IPS-NIHi11 (cell line): ENCODE data around the gene MARVELD1.
"Not testable (repeated sequence)": the region's sequence is repeated elsewhere in the genome, so short reads cannot be mapped to it uniquely, and the experiment has no call there.

Experiments
- DNase-seq: peaks from one replicate; pipeline ENCODE4 v3.0.0; 2012; ENCODE audit warnings: mixed read lengths, low spot score

Gene MARVELD1

DNA sequence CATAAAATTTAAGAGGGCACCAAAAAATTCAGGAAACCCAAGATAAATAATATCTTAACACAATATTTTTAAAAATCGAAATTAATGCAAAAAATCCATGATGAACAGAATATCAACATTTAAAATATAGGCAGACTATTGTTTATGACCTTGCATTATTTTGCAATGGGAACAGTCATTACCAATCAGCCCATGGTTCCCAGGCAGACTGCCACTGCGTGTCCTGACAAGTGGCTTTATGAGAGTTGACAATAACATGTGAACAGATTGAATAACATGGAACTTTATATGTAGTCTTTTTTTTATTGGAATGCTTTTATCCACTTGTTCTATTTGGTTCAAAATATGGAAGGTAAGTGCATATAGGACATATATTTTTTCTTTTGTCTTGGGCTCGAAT is 23.4 kb upstream of the MARVELD1 start:
- no peak for DNase-seq

DNA sequence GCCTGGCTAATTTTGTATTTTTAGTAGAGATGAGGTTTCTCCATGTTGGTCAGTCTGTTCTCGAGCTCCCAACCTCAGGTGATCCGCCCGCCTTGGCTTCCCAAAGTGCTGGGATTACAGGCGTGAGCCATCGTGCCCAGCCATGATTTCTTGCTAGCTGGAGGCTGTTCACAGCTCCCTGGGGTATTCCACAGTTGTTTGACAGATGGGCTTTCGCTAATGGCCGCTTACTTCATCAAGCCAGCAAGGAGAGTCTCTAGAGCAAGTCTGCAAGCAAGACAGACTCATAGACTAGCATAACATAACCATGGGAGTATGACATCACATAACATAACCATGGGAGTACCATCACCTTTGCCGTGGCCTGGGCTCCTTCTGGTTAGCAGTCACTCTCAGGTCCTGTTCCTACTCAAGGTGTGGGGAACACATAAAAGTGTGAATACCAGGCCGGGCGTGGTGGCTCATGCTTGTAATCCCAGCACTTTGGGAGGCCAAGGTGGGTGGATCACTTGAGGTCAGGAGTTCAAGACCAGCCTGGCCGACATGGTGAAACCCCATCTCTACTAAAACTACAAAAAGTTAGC is 15.4 kb upstream of the MARVELD1 start:
- DNase-seq = not testable (repeated sequence)

DNA sequence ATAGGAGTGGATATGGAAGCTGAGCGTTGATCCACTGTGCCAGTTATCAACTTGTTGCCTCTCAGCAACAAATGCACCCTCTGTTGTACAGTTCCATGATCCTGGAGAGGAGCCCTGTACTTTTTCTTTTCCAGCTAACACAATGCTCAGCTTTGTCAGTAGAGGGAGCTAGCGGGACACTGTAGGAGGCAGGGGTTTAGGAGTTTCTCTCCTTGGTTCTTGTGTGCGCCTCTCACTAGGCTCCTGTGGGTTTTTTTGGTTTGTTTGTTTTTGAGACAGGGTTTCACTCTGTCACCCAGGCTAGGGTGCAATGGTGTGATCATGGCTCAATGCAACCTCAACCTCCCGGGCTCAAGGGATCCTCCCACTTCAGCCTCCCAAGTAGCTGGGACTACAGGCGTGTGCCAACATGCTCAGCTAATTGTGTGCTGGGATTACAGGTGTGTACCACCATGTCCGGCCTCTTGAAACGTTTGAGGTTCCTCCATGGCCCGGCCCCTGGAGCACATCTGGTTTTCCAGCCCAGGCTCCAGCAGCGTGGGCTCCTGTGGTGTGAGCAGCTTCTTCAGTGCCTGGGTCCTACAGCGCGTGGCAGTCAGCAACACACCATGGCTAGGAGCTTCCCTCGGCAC is 12.0 kb upstream of the MARVELD1 start:
- peak; percentile 85 for DNase-seq

DNA sequence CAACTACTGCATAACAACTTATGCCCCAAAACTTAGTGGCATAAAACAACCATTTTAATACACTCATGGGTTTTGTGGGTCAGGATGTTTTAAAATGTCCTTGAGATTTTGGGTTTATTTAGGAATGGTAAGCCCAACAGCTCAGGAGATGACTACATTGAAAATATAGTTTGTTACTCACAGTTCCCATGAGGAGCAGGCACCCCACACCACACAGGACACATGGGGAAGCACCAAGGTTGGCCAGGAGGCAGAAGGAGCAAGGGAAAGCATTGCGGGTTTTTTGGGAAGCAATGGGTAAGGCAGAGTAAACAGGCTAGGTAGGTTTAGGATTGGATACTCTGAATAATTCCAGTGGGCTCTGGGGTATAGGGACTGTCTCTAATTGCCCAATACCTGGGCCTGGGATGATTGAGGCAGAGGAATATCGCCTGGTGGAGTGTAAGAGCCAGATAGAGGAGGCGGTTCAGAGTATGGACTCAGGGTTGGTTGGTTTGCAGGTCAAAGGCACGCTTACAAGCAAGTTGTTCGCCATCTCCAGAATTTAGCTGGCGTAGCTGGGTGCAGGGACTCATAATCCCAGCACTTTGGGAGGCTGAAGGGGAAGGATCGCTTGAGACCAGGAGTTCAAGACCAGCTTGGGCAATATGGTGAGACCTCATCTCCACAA is 10.0 kb upstream of the MARVELD1 start:
- no peak for DNase-seq

DNA sequence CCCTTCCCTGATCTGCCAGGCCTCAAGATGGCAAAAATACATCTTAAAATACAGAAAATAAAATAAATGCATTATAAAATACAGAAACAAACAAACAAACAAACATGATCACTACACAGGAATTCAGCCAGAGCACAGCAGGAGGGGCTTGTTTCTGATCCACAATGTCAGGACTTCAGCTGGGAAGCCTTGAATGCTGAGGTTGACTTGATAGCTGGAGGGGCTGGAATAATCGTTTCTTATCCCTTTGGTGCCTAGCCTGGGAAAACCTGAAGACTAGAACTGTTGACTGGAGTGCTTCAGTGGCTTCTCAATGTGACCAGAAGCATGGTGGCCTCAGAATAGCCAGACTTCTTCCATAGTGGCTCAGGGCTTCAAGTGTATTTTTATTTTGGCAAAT is 9.2 kb upstream of the MARVELD1 start:
- DNase-seq = no peak

DNA sequence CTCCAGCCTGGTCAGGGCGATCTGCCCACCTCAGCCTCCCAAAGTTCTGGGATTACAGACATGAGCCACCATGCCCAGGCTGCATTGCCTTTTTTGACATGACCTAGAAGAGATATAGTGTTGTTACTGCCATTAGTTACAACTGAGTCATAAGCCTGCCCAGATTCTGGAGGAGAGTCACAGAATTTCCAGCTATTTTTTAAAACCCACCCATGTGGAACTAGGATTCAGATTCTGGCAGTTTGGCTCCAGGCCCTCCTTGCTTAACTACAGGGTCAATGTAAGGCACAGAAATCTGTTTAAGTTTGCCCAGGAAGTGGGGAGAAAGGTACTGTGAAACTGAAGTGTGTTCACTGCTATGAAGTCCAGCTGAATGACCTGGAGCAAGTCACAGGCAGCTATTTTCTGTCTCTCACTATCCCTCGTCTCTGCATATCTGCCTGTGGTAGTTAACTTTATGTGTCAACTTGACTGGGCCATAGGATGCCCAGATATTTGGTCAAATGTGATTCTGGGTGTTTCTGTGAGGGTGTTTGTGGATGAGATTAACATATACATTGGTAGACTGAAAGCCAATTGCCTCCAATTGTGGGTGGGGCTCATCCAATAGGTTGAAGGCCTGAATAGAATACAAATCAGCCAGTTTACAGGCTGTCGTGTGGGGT is 8.4 kb upstream of the MARVELD1 start:
- no peak for DNase-seq

DNA sequence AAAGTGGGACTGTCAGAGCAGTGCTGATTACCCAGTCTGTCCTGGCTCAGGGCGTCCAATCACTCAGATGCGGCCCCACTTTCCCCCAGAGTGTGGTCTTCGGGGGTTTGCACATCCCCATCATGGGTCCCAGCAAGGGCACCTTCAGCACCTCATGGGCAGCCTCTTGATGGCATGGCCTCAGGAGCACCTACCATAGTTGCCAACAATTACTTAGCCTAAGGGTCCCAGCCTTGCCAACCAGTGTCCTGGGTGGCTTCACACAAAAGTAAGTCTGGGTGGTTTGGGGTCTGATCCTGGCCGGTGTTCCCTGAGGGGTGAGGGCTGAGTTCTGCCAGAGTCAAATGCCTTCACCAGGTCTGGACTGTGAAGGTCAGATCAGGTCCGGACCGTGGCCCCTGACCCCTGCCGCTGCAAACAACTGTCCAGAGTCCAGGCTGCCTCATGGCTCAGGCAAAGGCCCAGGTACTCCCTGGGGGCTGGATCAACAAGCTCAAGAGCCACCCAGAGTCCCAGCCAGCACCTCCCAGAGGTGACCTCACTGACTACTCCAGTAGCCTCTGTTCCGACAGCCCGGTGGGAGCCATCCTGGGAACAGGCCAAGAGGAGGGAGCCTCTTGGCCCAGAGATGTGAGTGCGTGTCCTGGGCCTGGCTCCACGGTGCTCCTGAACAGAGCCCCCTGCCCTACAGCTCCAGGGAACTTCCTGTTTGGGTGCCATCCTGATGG is 6.2 kb upstream of the MARVELD1 start:
- no peak for DNase-seq

DNA sequence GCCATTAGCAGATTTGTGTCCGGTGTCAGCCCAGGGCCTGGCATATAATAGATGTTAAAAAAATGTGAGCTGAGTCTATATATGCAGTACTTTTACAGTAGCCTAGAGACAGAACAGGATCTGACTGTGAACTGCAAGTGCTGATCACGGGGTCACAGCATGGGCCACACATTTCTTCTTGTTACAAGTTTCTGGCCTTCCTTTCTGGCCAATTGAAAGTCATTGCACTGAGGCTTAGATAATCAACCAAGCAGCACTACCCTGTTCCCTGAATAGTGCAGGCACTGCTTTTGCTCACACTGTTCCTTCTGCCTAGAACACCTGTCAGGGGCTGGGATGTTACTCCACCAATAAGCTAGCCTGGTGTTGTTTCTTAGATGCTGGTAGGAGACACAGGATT is 5.4 kb upstream of the MARVELD1 start:
- DNase-seq = no peak

DNA sequence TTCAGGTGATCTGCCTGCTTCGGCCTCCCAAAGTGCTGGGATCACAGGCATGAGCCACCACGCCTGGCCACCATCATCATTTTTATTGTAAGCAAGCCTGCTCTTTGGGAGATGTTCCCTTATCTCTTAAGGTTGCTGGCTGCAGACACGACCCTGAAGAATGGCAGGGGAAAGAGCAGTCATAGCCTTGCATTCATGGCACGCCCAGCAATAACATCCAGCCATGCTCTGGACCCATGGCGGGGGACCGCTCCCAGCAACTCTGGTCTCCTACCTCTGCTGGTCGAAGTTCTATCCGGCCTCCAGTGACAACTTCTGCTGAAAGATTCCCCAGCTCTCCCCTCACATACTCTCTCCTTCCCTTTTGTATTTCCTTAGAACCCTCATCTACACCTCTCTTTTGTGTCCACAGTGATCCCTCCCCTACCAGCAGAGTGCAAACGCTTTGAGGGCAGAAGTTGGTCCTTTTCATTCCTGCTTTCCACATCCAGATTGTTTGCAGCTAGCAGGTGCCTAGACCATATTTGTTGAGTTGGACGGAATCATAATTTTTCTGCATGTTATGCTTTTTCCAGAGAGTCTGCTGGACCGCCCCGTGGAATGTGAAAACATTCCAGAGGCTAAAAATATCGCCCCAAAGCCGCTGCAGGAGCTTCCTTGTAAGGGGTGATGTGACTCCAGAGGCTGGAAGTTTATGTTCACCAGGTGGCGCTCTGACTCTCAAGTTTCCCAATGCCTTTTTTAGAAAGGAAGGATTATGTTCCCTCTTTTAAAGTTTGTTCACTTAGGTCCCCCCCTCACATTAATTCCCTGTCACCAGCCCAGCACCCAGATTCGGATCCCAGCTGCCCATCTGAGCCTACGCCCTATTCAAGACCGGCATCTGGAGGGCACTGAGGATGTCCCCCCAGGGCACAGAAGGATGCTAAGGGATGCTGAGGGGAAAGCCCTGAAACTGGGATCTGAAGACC is 4.3 kb upstream of the MARVELD1 start:
- DNase-seq = peak; percentile 69

DNA sequence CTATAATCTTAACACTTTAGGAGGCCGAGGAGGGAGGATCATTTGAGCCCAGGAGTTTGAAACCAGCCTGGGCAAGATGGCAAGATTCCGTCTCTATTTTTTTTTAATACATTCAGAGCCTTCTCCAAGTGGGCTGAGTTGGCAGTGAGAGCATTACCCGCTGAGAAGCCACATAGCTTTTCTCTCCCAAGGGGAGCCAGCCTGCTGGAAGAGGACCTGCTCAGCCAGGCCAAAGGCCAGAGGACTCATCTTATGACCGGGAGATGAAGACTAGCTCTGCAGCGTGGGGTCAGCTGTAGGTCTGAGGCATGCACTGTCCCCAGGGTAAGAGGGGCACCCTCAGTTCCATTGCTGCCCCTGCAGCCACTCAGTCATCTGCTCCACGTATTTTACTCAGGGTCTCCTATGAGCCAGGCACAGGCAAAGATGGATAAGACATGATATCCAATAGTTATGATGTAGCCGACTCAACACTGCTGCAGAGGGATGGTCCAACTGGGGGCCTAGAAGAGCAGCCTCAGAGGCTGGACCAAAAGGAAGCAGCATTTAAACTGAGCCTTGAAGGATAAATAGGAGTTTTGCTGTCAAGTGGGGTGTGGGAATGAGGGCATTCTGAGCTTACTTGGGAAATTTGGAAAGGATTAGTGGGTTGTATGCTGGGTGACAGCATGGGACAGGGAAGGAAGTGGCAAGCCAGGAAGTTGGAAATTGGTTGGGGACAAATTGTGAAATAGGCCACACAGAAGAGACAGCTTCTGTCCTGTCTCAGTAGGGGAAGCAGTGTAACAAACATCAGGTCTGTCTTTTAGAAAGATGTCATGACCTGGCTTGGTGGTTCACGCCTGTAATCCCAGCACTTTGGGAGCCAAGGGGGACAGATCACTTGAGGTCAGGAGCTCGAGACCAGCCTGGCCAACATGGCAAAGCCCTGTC is 1.6 kb upstream of the MARVELD1 start:
- no peak for DNase-seq

DNA sequence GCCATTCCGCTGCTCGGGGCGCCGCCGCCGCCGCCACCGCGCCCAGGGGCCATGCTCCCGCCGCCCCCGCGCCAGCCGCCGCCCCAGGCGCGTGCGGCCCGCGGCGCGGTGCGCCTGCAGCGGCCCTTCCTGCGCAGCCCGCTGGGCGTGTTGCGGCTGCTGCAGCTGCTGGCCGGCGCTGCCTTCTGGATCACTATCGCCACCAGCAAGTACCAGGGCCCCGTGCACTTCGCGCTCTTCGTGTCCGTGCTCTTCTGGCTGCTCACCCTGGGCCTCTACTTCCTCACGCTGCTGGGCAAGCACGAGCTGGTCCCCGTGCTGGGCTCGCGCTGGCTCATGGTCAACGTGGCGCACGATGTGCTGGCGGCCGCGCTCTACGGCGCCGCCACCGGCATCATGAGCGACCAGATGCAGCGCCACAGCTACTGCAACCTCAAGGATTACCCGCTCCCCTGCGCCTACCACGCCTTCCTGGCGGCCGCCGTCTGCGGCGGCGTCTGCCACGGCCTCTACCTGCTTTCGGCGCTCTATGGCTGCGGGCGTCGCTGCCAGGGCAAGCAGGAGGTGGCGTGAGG is 383 bp downstream of the MARVELD1 start:
- DNase-seq = peak; percentile 84

DNA sequence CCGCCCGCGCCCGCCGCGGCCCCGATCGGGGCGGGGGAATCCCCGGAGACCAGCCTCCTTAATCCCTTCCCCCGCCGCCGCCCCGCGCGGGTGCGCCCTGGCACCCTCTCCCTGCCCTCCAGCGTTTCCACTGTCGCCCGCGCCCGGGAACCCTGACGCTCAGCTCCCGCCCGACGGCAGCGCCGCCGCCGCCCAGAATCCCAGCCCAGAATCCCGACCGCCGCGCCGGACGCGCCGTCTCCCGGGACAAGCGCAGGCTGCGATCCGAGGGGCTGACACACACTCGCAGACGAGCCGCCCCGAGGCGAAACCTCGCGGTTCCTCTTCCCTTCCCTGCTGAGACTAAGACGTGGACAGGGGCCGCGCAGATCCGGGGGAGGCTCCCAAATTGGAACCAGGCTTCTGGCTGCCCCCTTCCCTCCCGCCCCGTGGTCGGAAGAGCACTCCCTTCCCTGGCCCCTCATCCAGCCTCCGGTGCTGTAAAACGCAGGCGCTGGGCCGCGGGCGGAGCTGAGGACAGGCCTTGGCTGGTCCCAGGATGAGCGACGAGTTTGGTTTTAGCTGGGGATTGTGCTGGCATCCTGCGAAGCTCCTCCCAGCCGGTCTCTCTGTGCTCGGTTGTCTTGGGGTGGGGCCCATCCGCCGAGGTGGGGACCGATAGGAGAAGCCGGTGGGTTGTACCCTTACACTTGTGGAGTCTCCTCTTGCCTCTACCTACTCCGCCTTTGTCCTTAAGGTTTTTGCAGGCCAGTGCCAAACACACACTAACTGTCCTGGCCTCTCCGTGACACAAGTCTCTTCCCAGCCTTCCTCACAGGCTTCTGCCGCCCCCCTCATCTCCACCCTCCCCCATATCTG is 1.1 kb downstream of the MARVELD1 start:
- peak; percentile 63 for DNase-seq

DNA sequence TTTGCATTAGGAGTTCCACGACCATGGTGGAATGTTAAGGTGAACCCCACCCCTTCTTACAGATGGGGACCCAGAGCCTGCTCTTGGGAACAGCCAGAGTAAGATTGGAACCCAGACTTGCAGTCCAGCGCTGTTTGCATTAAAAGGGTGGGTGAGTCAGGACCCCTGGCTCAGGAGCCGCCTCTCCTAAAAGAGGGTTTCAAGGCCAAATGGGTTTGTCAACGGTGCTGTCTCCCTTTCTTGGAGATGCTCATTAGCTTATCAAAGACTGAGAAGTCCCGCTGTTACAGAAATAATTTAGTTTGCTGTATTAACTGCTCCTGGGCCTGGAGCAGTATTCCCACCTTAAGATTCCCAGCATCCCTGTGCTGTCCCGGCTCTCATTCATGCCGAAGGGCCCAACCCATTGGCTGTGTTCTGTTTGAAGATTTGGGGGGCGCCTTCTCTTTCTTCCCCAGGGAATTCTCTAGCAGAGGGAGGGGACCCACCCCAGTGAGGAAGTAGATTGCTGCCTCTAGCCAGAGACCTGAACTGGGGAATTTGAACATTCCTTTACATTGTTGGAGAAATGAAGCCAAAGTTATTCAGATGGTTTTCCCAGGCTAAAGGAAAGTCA is 1.8 kb downstream of the MARVELD1 start:
- DNase-seq = no peak

DNA sequence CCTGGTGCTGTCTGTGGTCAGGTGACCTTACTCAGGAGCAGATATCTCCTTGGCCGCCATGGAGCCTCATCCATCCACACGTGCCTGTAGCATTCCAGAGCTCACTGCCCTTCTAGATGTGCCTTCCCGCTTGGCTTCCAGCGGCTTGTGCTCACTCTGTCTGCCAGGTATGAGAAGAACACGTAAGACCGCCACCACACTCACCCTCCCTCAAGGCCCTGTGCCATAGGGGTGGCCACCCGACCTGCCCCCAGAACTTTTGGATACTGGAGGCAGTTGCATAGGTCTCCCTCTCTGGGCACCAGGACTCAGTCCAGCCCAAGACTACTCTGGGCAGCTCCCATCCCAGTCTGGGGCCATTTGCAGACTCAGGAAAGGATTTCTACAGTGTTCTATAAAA is 4.1 kb downstream of the MARVELD1 start:
- DNase-seq = no peak

DNA sequence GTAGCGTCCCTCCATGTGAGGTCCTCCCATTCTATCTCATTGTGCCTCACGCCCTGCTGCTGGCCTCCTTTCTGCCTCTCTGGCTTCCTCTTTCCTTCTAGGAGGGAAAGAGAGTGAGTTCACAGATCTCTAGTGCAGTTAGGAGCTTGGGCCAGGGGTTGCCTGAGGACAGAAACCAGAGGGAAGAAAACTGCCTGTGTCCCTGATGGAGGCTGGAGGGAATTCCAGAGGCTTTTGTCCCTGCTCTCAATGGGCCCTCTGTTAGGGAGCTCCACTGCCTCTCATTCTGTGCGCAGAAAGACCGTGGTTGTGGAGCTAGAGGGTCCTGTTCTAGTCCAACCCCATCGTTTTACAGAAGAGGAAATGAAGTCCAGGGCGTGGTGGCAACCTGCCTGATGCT is 4.6 kb downstream of the MARVELD1 start:
- DNase-seq = no peak

DNA sequence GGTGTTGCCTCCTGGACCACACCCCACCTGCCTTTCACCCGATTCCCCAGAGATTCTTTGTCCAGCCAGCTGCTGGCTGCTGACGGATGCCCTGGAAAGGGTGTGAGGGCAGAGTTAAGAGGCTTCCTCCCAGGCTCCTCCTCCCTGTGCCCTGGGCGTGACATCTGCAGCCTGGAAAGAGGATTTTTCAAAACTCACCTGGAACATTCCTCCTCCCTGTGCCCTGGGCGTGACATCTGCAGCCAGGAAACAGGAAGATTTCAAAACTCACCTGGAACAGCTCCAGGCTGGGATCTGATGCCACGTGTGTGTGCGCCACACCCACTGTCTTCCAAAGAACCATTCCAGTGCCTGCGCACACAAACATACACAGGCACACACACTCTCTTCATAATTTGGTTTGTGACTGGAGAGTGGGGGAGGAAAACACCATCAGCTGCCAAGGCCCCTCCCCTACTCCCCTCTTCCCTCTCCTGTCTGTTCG is 5.2 kb downstream of the MARVELD1 start:
- DNase-seq = peak; percentile 54

DNA sequence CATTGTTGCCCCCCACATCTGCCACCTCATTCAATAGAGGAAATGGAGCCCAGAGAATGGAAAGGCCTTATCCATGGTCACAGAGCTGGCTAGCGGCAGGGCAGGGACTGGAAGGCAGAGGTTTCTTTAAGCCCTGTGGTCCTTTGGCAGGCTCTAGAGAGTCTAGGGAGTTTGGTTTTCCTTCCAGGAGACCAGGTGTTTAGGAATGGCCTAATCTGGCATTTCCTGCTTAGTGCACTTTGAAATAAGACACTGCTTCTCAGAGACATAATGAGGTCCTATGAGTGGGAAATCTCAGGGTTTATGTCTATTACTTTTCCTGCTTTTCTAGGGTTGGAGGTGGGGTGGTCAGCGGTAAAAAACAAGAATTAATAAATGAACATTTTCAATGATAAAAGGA is 6.1 kb downstream of the MARVELD1 start:
- no peak for DNase-seq
